ENCODE measurements around the gene BAD. TPM values are rescaled to one million over a fixed set of nuclear protein-coding genes. Genes with fewer than 3 reads are reported as not detected.

The BAD gene
- total RNA-seq, 1 experiment from 2014 or later: 219 TPM

DNA sequence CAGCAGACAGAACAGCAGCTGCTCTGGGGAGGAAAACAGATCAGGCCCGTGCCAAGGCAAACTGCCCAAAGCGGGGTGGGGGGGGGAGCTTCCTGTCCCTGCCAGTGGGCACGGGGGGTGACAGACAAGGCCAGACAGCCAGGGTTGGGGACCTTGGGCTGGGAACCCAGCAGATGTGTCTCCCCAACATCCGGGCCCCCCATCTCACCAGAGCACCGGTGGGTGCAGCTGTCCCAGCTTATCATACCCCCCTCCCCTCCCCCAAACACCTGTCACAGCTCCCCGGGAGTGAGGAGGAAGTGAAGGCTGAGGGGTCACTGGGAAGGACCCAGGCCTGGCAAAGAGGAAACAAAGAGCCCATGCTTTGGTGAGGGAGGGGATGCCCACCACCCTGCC, 39.1 kb downstream of the BAD start:
- peak; percentile 55 for DNase-seq (ENCODE audit: low spot score)

DNA sequence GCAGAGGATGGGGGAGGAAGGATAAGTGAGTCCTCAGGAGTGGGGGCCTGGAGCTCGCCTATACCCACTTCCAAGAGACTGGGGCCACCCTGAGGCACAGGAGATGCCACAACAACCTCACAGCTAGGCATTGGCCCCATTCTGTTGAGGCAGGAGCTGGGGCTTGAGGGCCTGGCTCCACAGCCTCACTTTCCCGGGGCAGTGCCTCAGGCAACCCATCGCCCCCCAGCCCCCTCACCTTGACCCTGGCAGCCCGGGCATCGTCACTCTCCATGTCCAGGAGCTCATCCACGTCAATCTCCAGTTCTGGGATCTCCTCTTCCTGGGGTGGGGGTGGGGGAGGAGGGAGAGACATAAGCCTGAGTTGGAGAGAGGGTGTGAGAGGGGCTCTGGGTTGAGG, 39.5 kb downstream of the BAD start:
- DNase-seq (ENCODE audit: low spot score): no peak

DNA sequence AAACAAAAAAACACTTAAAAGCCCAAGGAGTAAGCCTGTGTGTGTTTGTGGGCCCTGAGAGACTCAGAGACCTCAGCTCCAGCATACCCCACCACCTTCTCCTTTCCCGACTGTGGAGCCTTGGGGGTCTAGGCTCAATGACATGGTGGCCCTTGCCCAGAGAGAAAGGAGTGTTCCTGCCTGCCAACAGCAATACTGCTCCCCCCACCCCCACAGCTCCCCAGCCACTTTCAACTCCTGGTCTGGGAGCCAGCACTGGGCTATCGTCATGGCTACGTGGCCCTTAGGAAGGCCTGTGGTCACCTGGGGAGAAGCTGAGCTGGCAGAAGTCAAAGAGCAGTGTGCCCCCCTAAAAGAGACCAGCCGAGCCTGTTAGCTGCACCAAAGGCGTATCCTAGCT, 40.4 kb downstream of the BAD start:
- DNase-seq (ENCODE audit: low spot score): no peak

DNA sequence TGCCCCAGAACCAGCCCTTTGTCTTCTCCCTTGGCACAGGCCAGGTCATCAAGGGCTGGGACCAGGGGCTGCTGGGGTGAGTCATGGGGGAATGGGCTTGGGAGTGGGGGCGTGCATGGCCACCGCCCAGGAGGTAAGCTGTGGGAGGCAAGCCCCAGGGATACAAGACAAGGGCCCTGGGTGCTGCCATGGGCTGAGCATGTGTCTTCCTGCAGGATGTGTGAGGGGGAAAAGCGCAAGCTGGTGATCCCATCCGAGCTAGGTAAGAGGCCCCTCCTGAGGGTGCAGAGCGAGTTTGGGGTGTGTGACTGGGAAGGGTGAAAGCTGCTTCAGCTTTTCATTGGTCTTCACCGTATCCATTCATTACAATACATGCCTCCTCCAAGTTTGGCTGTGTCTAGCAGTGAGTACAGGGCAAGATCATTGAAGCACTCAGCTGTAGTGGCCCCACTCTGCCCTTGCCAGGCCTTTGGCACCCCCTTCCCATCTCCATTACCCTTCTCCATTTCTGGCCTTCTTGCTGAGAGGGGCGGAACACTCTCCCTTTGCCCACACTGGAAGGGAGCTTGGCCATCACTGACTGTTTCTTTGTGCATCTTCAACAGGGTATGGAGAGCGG, 41.1 kb downstream of the BAD start:
- no peak for DNase-seq (ENCODE audit: low spot score)

DNA sequence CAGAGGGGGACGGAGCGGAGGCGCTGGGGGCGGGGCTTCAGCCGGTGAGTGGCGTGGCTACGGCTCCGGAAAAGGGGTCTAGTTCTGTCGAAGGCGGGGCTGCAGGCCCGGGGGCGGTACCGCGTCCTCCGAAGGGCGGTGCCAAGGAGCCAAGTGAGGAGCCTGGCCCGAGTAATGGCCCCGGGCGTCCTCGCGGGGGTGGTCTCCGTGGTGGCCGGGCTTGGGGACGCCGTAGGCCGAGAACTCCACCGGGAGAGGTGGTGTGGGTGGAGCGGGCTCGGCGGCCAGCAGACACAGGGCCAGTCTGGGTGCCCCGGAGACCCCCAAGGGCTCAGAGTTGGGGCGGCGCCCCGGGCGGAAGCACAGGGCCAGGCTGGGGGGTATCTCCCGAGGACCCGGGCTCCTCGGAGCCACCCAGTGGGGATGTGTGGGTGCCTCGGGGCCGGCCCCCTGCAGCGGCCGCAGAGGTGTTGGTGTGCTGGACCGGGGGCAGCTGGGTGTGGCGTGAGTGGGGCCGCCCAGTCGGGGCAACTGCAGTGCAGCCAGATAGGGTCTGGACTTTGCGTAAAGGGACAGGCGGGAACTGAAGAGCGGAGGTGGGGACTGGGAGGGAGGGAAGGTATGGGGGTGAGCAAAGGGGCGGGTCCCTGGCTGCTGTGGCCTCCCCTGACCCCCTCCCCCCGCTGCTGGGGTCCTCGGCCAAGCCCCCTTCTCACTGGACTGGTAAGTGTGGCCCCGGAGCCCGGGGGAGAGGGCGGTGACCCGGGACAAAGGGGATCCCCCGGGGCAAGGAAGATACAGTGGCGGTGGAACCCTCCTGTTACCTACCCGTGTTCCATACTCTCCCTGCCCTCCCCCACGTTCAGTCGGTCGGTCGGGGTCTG, 42.7 kb downstream of the BAD start:
- peak; percentile 96 for DNase-seq (ENCODE audit: low spot score)

DNA sequence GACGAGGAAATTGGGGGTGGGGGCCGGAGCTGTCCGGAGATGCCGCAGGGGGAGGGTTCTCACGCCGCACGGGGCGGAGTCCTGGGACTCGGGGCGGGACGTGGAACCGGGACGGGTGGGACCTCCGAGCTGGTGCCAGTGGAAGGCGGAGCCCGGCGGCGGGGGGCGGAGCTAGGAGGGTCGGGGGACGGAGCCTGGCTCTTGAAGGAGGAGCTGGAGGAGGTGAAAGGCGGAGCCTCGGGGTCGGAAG, 43.3 kb downstream of the BAD start:
- DNase-seq (ENCODE audit: low spot score): no peak

DNA sequence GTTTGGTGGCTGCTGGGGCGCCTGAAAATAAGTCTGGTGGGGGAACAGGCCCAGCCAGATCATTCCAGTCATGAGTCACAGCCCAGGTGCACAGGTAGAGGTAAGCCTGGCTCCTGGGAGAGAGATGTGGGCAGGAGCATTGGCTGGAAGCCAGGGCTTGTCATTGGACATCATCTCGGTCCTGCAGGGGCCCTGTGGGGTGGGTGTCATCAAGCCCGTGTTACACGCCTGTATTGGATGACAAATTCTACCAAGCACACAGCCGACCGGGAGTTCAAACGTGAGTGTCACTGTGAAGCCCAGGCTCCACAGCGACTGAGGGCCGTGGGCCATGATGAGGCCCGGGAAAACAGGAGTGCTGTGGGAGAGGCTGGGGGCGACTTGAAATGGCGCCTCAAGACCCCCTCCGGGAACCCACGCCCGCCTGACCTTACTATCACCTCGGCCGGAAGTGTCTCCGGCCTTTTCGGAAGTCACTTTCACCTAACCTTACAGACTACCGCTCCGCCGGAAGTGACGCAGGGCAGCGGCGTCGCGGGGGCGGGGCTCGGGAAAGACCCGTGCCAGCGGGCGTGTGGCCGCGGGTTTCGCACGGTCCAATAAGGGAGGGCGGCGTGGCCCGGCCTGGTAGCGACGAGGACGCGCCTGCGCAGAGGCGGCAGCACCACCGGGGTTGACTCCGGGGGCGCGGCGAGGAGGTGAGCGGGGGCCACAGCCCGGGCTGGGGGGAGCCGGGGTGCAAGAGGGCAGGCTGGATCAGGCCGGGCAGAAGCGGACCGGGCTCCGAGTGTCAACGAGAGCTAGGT, 43.8 kb downstream of the BAD start, which contains the start of gene FKBP2:
Gene FKBP2 (plus strand): TSS at position 661 of the 806 bp plus-strand sequence. CDS start 1,293 bp downstream, outside the sequence.
- peak; percentile 89 for DNase-seq (ENCODE audit: low spot score)

DNA sequence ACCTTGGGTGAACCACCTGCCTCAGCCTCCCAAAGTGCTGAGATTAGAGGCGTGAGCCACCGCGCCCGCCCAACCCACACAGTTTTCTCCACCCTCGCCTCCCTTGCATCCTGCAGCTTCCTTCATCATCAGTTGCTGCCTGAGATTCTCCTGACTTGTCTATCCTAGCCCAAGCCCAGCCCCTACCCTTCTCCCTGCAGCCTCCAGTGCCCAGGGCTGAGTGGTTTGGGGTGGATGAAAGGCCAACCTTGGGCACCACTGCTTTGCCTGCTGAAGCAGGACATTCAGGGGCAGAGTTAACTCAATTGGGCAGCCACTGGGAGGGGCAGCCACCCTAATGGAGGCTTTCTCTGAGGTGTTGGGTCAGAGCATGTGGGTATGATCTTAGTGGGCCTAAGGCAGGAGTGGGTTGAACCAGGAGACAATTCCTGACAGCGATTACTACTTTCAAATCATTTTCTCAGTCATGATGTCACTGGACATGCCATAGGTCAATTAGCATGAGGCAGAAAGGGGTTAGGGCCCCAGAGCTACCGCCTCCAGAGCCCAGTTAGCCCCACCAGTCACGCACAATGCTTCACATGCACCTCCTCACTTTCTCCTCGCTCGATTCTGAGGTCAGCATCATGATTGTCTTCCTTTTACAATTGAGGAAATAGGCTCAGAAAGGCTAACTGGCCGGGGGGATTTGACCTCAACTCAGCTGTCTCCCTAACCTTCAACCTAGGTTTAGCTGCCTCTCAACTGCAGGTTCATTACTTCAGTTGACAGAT, 44.6 kb downstream of the BAD start:
- DNase-seq (ENCODE audit: low spot score): no peak

DNA sequence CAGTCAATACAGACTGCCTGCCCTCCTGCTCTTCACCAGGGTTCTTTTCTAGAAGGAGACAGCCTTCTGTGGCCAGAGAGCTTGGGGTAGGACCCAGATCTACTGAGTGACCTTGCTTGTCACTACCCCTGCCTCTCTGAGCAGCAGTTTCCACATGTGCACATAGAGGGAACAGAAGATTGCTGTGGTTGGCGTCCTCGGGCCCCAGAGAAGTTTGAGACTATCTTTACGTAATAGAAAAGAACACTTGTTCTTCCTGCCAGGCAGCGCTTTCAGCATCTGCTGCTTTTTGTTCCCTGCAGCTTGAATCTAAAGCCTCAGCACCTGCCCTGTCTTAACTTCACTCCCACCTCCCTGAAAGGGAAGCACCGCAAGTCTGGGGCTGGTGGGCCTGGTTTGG, 45.5 kb downstream of the BAD start:
- no peak for DNase-seq (ENCODE audit: low spot score)

DNA sequence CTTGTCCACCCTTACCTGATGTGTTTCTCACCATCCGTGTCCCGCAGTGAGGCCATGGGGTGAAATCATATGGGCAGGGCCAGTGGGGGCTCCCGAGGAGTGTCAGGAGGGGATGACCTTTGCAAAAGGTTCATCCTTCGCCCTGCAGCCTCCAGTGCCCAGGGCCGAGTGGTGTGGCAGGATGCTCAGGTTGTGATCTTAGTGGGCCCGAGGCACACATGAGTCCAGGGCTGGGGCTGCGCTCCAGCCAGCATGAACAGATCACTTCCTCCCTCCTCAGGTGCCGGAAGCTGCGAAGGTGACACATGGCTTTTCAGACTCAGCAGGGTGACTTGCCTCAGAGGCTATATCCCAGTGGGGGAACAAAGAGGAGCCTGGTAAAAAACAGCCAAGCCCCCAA, 46.4 kb downstream of the BAD start:
- DNase-seq (ENCODE audit: low spot score): no peak

DNA sequence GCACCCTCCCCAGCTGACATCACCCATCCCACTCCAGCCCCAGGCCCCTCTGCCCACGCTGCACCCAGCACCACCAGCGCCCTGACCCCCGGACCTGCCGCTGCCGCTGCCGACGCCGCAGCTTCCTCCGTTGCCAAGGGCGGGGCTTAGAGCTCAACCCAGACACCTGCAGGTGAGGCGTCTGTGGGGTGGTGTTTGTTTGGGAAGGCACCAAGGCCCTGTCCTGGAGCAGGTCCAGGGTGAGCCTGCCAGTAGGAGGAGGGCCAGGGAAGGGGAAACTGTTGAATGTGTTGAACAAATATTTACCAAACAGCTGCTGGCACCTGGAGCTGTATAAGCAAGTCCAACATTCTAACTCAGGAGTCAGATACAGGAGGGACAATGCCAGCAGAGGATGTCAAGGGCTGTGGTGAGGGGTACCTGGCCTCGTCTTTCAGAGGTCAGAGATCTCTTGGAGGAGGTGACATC, 46.9 kb downstream of the BAD start:
- no peak for DNase-seq (ENCODE audit: low spot score)

DNA sequence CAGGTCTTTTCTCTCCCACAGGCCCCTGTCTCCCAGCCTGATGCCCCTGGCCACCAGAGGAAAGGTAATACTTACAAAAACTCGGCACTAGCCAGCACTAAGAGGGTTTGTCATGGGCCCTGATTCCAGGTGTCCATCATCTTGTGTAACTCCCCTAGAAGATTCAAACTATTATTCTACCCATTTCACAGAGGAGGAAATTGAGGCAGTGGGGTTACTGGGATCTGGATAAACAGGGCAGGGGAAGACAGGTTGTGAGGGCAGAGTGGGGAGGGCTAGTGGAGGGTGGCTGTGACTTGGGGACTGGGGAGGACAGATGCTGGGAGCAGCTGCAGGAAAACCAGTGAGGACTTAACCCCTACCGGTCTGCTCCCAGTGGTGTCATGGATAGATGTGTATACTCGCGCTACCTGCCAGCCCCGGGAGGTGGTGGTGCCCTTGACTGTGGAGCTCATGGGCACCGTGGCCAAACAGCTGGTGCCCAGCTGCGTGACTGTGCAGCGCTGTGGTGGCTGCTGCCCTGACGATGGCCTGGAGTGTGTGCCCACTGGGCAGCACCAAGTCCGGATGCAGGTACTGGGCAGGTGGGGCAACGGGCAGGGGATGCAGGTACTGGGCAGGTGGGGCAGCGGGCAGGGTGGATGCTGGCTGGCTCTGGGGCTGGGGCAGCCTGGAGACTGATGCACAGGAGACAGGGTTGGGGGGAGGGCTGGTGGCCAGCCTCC, 48.9 kb downstream of the BAD start:
- DNase-seq (ENCODE audit: low spot score): no peak

DNA sequence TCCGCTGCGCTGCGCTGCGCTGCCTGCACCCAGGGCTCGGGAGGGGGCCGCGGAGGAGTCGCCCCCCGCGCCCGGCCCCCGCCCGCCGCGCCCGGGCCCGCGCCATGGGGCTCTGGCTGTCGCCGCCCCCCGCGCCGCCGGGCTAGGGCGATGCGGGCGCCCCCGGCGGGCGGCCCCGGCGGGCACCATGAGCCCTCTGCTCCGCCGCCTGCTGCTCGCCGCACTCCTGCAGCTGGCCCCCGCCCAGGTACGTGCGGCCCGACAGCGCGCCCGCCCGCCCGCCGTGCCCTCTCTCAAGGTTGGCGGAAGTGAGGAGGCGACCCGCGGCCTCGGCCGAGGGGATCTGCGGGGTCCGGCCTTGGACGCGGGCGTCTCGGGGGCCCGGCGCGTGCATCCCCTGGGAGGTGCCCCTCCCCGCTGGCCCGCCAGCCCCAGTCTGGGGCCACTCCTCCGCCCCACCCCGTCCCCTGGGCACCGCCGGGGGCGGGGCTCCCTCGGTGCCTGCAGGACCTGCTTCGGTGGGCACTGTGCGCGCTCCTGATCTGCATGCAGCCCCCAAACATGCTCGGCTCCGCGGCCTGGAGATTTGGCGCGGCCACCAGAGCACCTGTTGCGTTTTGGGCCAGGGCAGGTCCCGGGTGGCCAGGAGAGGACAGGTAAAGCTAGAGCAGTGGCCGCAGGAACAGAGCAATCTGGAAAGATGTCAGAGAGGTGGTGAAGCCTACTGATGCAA, 49.7 kb downstream of the BAD start:
- DNase-seq (ENCODE audit: low spot score): no peak

DNA sequence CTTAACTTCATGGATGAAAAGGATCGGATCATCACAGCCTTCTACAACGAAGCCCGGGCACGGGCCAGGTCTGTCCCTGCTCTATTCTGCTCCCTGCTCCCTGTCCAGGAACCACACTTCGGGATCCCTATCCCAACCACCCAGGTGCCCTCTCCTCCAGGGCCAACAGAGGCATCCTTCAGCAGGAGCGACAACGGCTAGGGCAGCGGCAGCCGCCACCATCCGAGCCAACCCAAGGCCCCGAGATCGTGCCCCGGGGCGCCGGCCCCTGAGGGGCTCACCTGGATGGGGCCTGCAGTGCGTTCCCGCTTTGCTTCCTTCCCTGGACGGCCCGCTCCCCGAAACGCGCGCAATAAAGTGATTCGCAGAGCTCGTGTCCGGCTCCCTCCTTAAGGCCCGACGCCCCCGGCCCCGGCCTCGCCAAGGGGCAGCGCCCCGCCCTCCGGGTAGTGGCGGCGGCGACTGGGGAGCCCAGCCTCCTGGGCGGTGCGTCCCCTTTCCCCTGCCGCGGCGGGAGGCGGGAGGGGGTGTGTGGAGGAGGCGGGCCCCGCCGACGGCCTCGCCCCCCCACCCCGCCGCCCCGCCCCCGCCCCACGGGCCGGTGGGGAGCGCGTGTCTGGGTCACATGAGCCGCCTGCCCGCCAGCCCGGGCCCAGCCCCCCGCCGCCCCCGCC, 50.4 kb downstream of the BAD start, which contains the start of gene VEGFB:
Gene VEGFB (plus strand): TSS at position 672 of the 674 bp plus-strand sequence. CDS start 250 bp downstream, outside the sequence.
- no peak for DNase-seq (ENCODE audit: low spot score)

DNA sequence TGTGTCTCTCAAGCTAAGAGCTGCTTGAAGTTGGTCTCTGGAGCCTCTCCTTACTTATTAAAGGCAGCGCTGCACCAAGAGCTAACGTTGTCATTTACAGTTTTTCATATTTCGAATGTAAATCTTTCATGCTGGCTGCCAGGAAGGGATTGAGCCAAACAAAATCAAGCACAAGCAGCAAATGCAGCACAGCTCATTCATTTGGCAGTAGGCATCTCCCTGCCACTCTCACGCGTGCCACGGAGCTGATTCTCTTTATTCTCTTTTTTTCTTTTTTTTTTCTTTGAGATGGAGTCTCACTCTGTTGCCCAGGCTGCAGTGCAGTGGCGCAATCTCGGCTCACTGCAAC, 51.5 kb downstream of the BAD start:
- no peak for DNase-seq (ENCODE audit: low spot score)

DNA sequence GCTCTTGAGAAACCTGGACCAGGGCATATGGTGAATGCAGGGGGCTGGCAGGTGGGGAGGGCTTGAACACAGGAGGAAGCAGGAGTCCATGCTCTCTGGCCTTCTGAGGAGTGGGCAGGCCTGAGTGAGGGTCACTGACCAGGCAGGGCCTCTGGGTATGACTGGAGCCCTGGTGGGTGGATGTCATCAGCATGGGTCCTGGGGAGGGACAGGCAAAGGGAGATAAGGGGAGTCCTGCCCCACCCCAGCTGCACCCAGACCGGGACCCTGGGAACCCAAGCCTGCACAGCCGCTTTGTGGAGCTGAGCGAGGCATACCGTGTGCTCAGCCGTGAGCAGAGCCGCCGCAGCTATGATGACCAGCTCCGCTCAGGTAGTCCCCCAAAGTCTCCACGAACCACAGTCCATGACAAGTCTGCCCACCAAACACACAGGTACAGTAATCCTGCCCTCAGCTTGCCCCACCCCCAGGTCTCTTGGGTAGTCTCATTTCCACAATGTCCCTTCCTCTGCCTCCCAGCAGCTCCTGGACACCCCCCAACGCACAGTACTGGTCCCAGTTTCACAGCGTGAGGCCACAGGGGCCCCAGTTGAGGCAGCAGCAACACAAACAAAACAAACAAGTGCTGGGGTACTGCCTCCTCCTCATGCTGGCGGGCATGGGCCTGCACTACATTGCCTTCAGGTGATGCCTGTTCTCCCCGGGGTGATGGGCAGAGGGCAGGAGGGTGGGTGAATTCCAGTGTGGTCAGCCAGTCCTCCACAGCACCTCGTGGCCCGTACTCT, 52.1 kb downstream of the BAD start:
- no peak for DNase-seq (ENCODE audit: low spot score)

DNA sequence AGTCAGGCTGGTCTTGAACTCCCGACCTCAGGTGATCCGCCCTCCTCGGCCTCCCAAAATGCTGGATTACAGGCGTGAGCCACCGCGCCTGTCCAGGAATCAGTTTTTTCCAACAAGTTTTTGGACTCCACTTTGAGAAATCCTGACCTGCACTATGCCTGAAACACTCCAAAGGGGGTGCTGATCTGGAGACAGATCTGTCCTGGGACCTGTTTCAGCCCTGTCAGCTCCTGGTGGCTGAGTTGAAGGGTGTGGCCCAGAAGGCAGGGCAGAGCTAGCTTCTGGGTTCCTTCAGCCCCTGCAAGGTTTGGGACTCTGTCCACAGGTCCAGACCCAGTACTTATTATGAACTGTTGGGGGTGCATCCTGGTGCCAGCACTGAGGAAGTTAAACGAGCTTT, 52.9 kb downstream of the BAD start:
- DNase-seq (ENCODE audit: low spot score): no peak

DNA sequence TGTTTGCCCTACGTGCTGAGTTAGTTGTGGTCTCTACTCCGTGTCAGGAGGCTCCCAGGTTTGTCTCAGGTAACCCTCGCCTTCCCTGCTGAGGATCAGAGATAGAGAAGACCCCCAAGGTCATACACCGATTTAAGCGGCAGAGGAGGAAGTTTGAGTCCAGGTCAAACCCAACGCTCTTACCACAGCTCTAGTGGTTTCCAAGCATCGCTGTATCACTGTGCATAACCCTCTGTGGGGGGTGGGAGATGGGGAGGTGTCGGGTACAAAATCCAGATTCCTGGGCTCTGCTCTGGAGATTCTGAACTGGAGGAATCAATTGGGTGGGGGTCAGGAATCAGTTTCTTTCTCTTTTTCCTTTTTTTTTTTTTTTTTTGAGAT, 53.5 kb downstream of the BAD start:
- no peak for DNase-seq (ENCODE audit: low spot score)
